Neuronal stem cell (in vitro differentiated cells): ENCODE results near the gene SLC16A14. TPM values are rescaled to one million over a fixed set of nuclear protein-coding genes. Genes with fewer than 3 reads are reported as not detected.
"Not testable (repeated sequence)": the region's sequence is repeated elsewhere in the genome, so short reads cannot be mapped to it uniquely, and the experiment has no call there.

ENCODE experiments used
- DNase-seq: peaks from one replicate; pipeline ENCODE4 v3.0.0-alpha.2; 2013; ENCODE audit warnings: low spot score
- H2AFZ ChIP-seq: one replicate; pipeline ENCODE4 v1.6.1; 2013; ENCODE audit warnings: mild to moderate bottlenecking, low read length, inconsistent platforms
- H2AK5ac ChIP-seq: 2 replicates; pipeline ENCODE4 v1.6.1; 2013; ENCODE audit warnings: low read depth, mild to moderate bottlenecking, inconsistent platforms, low read length, moderate library complexity, mixed read lengths
- H2BK120ac ChIP-seq: 2 replicates; pipeline ENCODE4 v1.6.1; 2013; ENCODE audit warnings: low read depth, mild to moderate bottlenecking, inconsistent platforms, low read length, moderate library complexity, mixed read lengths
- H2BK12ac ChIP-seq: one replicate; pipeline ENCODE4 v1.6.1; 2013; ENCODE audit warnings: low read length, inconsistent platforms
- H2BK15ac ChIP-seq: 2 replicates; pipeline ENCODE4 v1.6.1; 2013; ENCODE audit warnings: mild to moderate bottlenecking, low read length, inconsistent platforms, mixed read lengths
- H2BK5ac ChIP-seq: one replicate; pipeline ENCODE4 v1.6.1; 2013; ENCODE audit warnings: inconsistent platforms, mild to moderate bottlenecking, low read length, moderate library complexity
- H3K14ac ChIP-seq: one replicate; pipeline ENCODE4 v1.6.1; 2013; ENCODE audit warnings: low read length, inconsistent platforms
- H3K18ac ChIP-seq: 2 replicates; pipeline ENCODE4 v1.6.1; 2013; ENCODE audit warnings: low read length, inconsistent platforms
- H3K23ac ChIP-seq: 2 replicates; pipeline ENCODE4 v1.6.1; 2013; ENCODE audit warnings: low read depth, mild to moderate bottlenecking, mixed read lengths, low read length, inconsistent platforms; ENCODE audit not compliant: poor library complexity
- H3K27ac ChIP-seq: replicated peaks from 3 replicates; pipeline ENCODE4 v1.5.1; 2013; ENCODE audit warnings: low read length, inconsistent platforms
- H3K27me3 ChIP-seq, 3 experiments: 2 replicates each; pipeline ENCODE4 v1.6.1; 2013; ENCODE audit warnings: low read length in 3 of 3, mild to moderate bottlenecking in 2 of 3, inconsistent platforms in 1 of 3, low read depth in 1 of 3, mixed read lengths in 1 of 3, moderate library complexity in 1 of 3; ENCODE audit not compliant: control insufficient read depth in 3 of 3, insufficient read depth in 3 of 3
- H3K36me3 ChIP-seq, 2 donors: replicated peaks in 1 of 2; 2 replicates each; pipeline ENCODE4 v1.6.1; 2013; ENCODE audit warnings: low read length in 2 of 2; ENCODE audit not compliant: control insufficient read depth in 2 of 2, insufficient read depth in 2 of 2
- H3K4ac ChIP-seq: 2 replicates; pipeline ENCODE4 v1.6.1; 2013; ENCODE audit warnings: inconsistent platforms, mild to moderate bottlenecking, low read length, moderate library complexity
- H3K4me1 ChIP-seq, 2 donors: 1 replicate in 1 of 2; 2 replicates in 1 of 2; pipeline ENCODE4 v1.6.1; 2013; ENCODE audit warnings: low read length in 2 of 2, low read depth in 1 of 2; ENCODE audit not compliant: control insufficient read depth in 2 of 2, insufficient read depth in 1 of 2
- H3K4me2 ChIP-seq: one replicate; pipeline ENCODE4 v1.6.1; 2013; ENCODE audit warnings: mild to moderate bottlenecking, low read length, inconsistent platforms; ENCODE audit not compliant: insufficient read depth, poor library complexity, severe bottlenecking
- H3K4me3 ChIP-seq, 2 donors: 2 replicates each; pipeline ENCODE4 v1.5.1; 2013; ENCODE audit warnings: low read length in 2 of 2, mild to moderate bottlenecking in 2 of 2, inconsistent platforms in 1 of 2, moderate library complexity in 1 of 2
- H3K79me1 ChIP-seq: one replicate; pipeline ENCODE4 v1.6.1; 2013; ENCODE audit warnings: low read depth, mild to moderate bottlenecking, inconsistent platforms, low read length, moderate library complexity
- H3K9ac ChIP-seq: one replicate; pipeline ENCODE4 v1.6.1; 2013; ENCODE audit warnings: mild to moderate bottlenecking, low read depth, low read length, inconsistent platforms; ENCODE audit not compliant: poor library complexity
- H3K9me3 ChIP-seq, 2 donors: replicated peaks in 1 of 2; 2 replicates each; pipeline versions ENCODE3 to v1.6.1; 2013; ENCODE audit warnings: low read length in 2 of 2, mild to moderate bottlenecking in 2 of 2, inconsistent platforms in 1 of 2, low read depth in 1 of 2, mixed read lengths in 1 of 2, moderate library complexity in 1 of 2; ENCODE audit not compliant: control insufficient read depth in 2 of 2, insufficient read depth in 1 of 2
- H4K8ac ChIP-seq: one replicate; pipeline ENCODE4 v1.6.1; 2013; ENCODE audit warnings: low read depth, mild to moderate bottlenecking, inconsistent platforms, low read length, moderate library complexity
- H4K91ac ChIP-seq: one replicate; pipeline ENCODE4 v1.6.1; 2013; ENCODE audit warnings: low read length, low read depth, mild to moderate bottlenecking, inconsistent platforms; ENCODE audit not compliant: poor library complexity
- WGBS, 2 donors: extraction: QIAGEN DNeasy Blood & Tissue Kit; methylation state at CpG; one replicate each; pipeline ENCODE4 v1.1.7; 2013; ENCODE audit warnings: missing lambda C conversion rate in 2 of 2, mixed read lengths in 1 of 2; ENCODE audit not compliant: insufficient read length in 2 of 2, insufficient replicate concordance in 1 of 2; ENCODE audit errors: extremely low coverage in 2 of 2; 5-methylcytosine and 5-hydroxymethylcytosine counted together
- polyA plus RNA-seq, 2 experiments: library from polyadenylated mRNA; stranded (reverse); fragments of 200-250 nt; gene quantifications; one replicate each; pipeline ENCODE4 v1.2.3, GENCODE V29; 2013

The SLC16A14 gene, protein sequence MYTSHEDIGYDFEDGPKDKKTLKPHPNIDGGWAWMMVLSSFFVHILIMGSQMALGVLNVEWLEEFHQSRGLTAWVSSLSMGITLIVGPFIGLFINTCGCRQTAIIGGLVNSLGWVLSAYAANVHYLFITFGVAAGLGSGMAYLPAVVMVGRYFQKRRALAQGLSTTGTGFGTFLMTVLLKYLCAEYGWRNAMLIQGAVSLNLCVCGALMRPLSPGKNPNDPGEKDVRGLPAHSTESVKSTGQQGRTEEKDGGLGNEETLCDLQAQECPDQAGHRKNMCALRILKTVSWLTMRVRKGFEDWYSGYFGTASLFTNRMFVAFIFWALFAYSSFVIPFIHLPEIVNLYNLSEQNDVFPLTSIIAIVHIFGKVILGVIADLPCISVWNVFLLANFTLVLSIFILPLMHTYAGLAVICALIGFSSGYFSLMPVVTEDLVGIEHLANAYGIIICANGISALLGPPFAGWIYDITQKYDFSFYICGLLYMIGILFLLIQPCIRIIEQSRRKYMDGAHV
- 12.4 TPM for polyA plus RNA-seq (2013, experiment 1 of 2)
- polyA plus RNA-seq (2013, experiment 2 of 2) = 12.6 TPM

DNA sequence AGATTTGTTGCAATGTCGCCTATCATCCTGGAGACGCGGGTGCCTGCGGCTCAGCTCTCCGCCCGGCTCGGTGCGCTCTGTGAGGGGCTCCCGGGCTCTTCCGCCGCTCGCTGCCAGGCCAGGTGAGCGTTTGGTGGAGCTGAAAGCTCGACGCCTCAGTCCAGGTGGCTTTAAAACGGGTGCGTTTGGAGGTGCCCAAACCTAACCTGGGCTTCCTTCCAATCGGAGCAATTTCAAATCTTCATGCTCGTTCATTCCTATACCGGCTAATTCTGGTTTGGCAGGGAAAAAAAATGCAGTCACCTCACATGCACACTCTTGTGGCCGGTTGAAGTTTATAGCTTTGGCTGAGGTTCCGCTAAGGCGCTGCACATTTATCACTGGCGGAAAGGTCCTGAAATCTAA lies at the start of gene SLC16A14:
TSS of gene SLC16A14 (minus strand) at position 274 of the 405 bp plus-strand sequence. CDS start 9,572 bp downstream, outside the sequence.
- Histone ChIP-seq H2AK5ac (no peak within 1 kb of the TSS), H3K9ac (peak within 1 kb of the TSS; percentile 91), H3K4me3 (peak within 1 kb of the TSS; percentile 75 to 89), H3K18ac (peak within 1 kb of the TSS; percentile 84), H2BK12ac (no peak within 1 kb of the TSS), H2BK15ac (peak within 1 kb of the TSS; percentile 87), H3K4me2 (peak within 1 kb of the TSS; percentile 90), H3K27ac (no peak within 1 kb of the TSS), H3K4me1 (peaks cover 0 to 1% of the 10 kb centered on the region in 2 donors), H4K8ac (peak within 1 kb of the TSS; percentile 57), H3K27me3 (peaks cover 0 to 3% (median 0%) of the 10 kb centered on the region in 3 experiments), H3K4ac (no peak within 1 kb of the TSS), H3K9me3 (no peaks in the 10 kb centered on the region), H3K14ac (peak within 1 kb of the TSS; percentile 79), H3K79me1 (no peaks in the 10 kb centered on the region), H2BK5ac (peak within 1 kb of the TSS; percentile 78), H4K91ac (no peak within 1 kb of the TSS), H3K23ac (peak within 1 kb of the TSS; percentile 8), H2AFZ (peak within 1 kb of the TSS; percentile 78), H3K36me3 (peaks cover 0 to 32% of the 10 kb centered on the region in 2 donors), H2BK120ac (no peak within 1 kb of the TSS)
- peak; percentile 36 for DNase-seq
- no CpG with 5 or more reads among the region's 24 CpGs for WGBS, 2 donors

DNA sequence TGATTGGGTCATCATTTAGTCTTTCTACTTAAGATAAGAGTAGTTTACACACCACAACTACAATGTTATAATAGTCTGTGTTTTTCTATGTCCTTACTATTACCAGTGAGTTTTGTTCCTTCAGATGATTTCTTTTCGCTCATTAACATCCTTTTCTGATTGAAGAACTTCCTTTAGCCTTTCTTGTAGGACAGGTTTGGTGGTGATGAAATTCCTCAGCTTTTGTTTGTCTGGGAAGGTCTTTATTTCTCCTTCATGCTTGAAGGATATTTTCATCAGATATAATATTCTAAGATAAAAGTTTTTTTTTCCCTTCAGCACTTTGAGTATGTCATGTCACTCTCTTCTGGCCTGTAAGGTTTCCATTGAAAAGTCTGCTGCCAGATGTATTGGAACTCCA lies 38.0 kb upstream of the SLC16A14 start:
- WGBS, 2 donors = no CpG with 5 or more reads among the region's 1 CpG

DNA sequence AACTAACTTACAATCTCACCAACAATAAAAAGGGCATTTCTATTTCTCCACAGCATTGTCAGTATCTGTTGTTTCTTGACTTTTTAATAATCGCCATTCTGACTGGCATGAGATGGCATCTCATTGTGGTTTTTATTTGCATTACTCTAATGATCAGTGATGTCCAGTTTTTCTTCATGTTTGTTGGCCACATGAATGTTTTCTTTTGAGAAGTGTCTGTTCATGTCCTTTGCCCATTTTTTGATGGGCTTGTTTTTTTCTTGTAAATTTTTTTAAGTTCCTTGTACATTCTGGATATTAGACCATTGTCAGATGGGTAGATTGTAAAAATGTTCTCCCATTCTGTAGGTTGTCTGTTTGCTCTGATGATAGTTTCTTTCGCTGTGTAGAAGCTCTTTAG lies 33.2 kb upstream of the SLC16A14 start:
- not testable (repeated sequence) for H2AK5ac ChIP-seq, H3K23ac ChIP-seq, H3K4me1 ChIP-seq, H3K9ac ChIP-seq, H3K27me3 ChIP-seq, DNase-seq, H3K79me1 ChIP-seq, H3K4me2 ChIP-seq, H2BK120ac ChIP-seq, H3K36me3 ChIP-seq, H2BK12ac ChIP-seq, H3K9me3 ChIP-seq, H3K4ac ChIP-seq, H3K18ac ChIP-seq, H3K27ac ChIP-seq, H2BK15ac ChIP-seq, H2AFZ ChIP-seq, H3K4me3 ChIP-seq, H2BK5ac ChIP-seq, H4K8ac ChIP-seq, H4K91ac ChIP-seq, H3K14ac ChIP-seq
- WGBS, 2 donors = no CpG with 5 or more reads among the region's 2 CpGs

More for the DNA sequence above, 38.0 kb upstream of the SLC16A14 start:
- no peak overlapping the region for H2BK120ac ChIP-seq
- H3K4ac ChIP-seq = no peak overlapping the region
- H3K23ac ChIP-seq = no peak overlapping the region
- H2AFZ ChIP-seq = no peak overlapping the region
- H3K4me1 ChIP-seq = no peaks in the 10 kb centered on the region
- H4K91ac ChIP-seq = no peak overlapping the region
- H3K9me3 ChIP-seq = no peaks in the 10 kb centered on the region
- H2BK12ac ChIP-seq = no peak overlapping the region
- no peak overlapping the region for H3K14ac ChIP-seq
- H3K4me3 ChIP-seq = no peak overlapping the region
- H3K4me2 ChIP-seq = no peak overlapping the region
- H3K27me3 ChIP-seq = no peaks in the 10 kb centered on the region
- DNase-seq = no peak
- no peak overlapping the region for H4K8ac ChIP-seq
- no peak overlapping the region for H3K9ac ChIP-seq
- no peak overlapping the region for H3K27ac ChIP-seq
- H2BK15ac ChIP-seq = no peak overlapping the region
- no peak overlapping the region for H2AK5ac ChIP-seq
- H3K79me1 ChIP-seq = no peaks in the 10 kb centered on the region
- H2BK5ac ChIP-seq = no peak overlapping the region
- H3K18ac ChIP-seq = no peak overlapping the region
- H3K36me3 ChIP-seq = no peaks in the 10 kb centered on the region

DNA sequence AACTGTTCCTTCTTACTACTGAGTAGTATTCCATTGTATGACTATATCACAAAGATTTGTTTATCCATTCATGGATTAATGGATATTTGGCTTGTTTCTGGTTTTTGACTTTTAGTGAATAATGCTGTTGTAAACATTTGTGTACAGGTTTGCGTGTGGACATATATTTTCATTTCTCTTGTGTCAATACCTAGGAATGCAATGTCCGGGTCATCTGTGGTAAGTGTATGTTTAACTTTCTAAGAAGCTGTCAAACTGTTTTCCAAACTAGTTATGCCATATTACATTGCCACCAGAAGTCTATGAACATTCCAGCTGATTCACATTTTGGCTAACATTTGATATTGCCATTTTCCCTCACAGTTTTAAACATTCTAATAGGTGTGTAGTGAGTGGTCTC lies 29.1 kb upstream of the SLC16A14 start:
- Histone ChIP-seq H4K91ac (no peak overlapping the region), H3K4me3 (no peak overlapping the region), H3K9me3 (no peaks in the 10 kb centered on the region), H4K8ac (no peak overlapping the region), H3K9ac (no peak overlapping the region), H2BK12ac (no peak overlapping the region), H2AFZ (no peak overlapping the region), H3K18ac (no peak overlapping the region), H2AK5ac (no peak overlapping the region), H3K4me1 (no peaks in the 10 kb centered on the region), H2BK15ac (no peak overlapping the region), H2BK120ac (no peak overlapping the region), H3K79me1 (no peaks in the 10 kb centered on the region), H3K27ac (no peak overlapping the region), H3K27me3 (no peaks in the 10 kb centered on the region), H3K4ac (no peak overlapping the region), H2BK5ac (no peak overlapping the region), H3K14ac (no peak overlapping the region), H3K4me2 (no peak overlapping the region), H3K23ac (no peak overlapping the region), H3K36me3 (no peaks in the 10 kb centered on the region)
- WGBS, 2 donors = no CpG with 5 or more reads among the region's 2 CpGs
- DNase-seq = no peak
